Activated CD4-positive, alpha-beta memory T cell treated with anti-CD3 and anti-CD28 coated beads, Interleukin-2, amount 10 ng/mL, durations not matched to agents 7 days and 5 days (primary cell): ENCODE measurements around the gene HK2. TPM values are rescaled to one million over a fixed set of nuclear protein-coding genes. Genes with fewer than 3 reads are reported as not detected.
A peak's percentile ranks its signal among the peaks of the same experiment; 100 is the strongest.
"Not testable (repeated sequence)": the region's sequence is repeated elsewhere in the genome, so short reads cannot be mapped to it uniquely, and the experiment has no call there.

Experiments used
- CTCF ChIA-PET: fragments of 350-600 bp; sonication (Branson Sonifier 250); formaldehyde crosslinking; loops from one replicate; lab custom pipeline; 2021; ENCODE audit warnings: antibody characterized with exemption, inconsistent platforms; lab: Charles Lee
- POLR2A ChIA-PET: fragments of 350-600 bp; sonication (Branson Sonifier 250); formaldehyde crosslinking; loops from one replicate; lab custom pipeline; 2021; ENCODE audit warnings: antibody characterized with exemption; lab: Charles Lee
- DNase-seq: peaks from one replicate; pipeline ENCODE4 v3.0.0-alpha.2; 2020
- H3K27ac Mint-ChIP-seq: one replicate; pipeline ENCODE4 v1.8.0; 2021; ENCODE audit warnings: mild to moderate bottlenecking, mixed read lengths
- H3K27me3 Mint-ChIP-seq: one replicate; pipeline ENCODE4 v1.8.0; 2021; ENCODE audit warnings: mixed read lengths
- H3K36me3 Mint-ChIP-seq: one replicate; pipeline ENCODE4 v1.8.0; 2021; ENCODE audit warnings: low read depth, mixed read lengths
- H3K4me1 Mint-ChIP-seq: one replicate; pipeline ENCODE4 v1.8.0; 2021; ENCODE audit warnings: mixed read lengths
- H3K4me3 Mint-ChIP-seq: one replicate; pipeline ENCODE4 v1.8.0; 2021; ENCODE audit warnings: mild to moderate bottlenecking, mixed read lengths
- H3K9me3 Mint-ChIP-seq: one replicate; pipeline ENCODE4 v1.8.0; 2021; ENCODE audit warnings: mixed read lengths
- total RNA-seq, 2 experiments: library from RNA; stranded (reverse); gene quantifications; one replicate each; pipeline ENCODE4 v1.2.3, GENCODE V29; 2021

Gene HK2
- total RNA-seq, 2 experiments from 2014 or later: 36.8 to 37.8 TPM

GRCh38 chr2:74821177-74822126 is 12.5 kb upstream of the HK2 start:
- Mint-ChIP-seq H3K27ac (no peak overlapping the region), H3K4me3 (no peak overlapping the region)
- CTCF ChIA-PET: interaction anchor here (1.1 to 2.7 kb wide), 2 partner anchors 16 to 53 kb away, joined by 3 to 9 read pairs; no protein-coding TSS in a partner anchor

GRCh38 chr2:74822771-74823566 is 11.0 kb upstream of the HK2 start:
- peaks cover 6% of the 10 kb centered on the region for H3K27me3 Mint-ChIP-seq
- DNase-seq: no peak
- H3K36me3 Mint-ChIP-seq: no peaks in the 10 kb centered on the region
- CTCF ChIA-PET: interaction anchor here (2.7 kb wide), 1 partner anchor 14 kb away, joined by 9 read pairs; no protein-coding TSS in a partner anchor
- H3K27ac Mint-ChIP-seq: no peak overlapping the region
- no peaks in the 10 kb centered on the region for H3K9me3 Mint-ChIP-seq
- H3K4me1 Mint-ChIP-seq: peaks cover 5% of the 10 kb centered on the region
- no peak overlapping the region for H3K4me3 Mint-ChIP-seq
- POLR2A ChIA-PET: no interaction called here

More at GRCh38 chr2:74821177-74822126, 12.5 kb upstream of the HK2 start:
- Mint-ChIP-seq H3K27me3 (peaks cover 10% of the 10 kb centered on the region), H3K9me3 (no peaks in the 10 kb centered on the region), H3K4me1 (peaks cover 5% of the 10 kb centered on the region), H3K36me3 (no peaks in the 10 kb centered on the region)
- POLR2A ChIA-PET: no interaction called here
- no peak for DNase-seq

GRCh38 chr2:74824679-74825078 is 9.2 kb upstream of the HK2 start:
- Mint-ChIP-seq H3K9me3 (no peaks in the 10 kb centered on the region), H3K36me3 (no peaks in the 10 kb centered on the region), H3K4me3 (no peak overlapping the region), H3K4me1 (peaks cover 2% of the 10 kb centered on the region), H3K27me3 (peaks cover 6% of the 10 kb centered on the region), H3K27ac (no peak overlapping the region)
- no peak for DNase-seq
- ChIA-PET CTCF (no interaction called here), POLR2A (no interaction called here)

GRCh38 chr2:74828543-74828942 is 5.4 kb upstream of the HK2 start:
- no peak for DNase-seq
- peaks cover 17% of the 10 kb centered on the region for H3K4me1 Mint-ChIP-seq
- H3K4me3 Mint-ChIP-seq: no peak overlapping the region
- H3K27me3 Mint-ChIP-seq: peaks cover 8% of the 10 kb centered on the region
- no peaks in the 10 kb centered on the region for H3K36me3 Mint-ChIP-seq
- ChIA-PET CTCF (no interaction called here), POLR2A (no interaction called here)
- no peaks in the 10 kb centered on the region for H3K9me3 Mint-ChIP-seq
- no peak overlapping the region for H3K27ac Mint-ChIP-seq

- peaks cover 6% of the 10 kb centered on the region for H3K27me3 Mint-ChIP-seq
- ChIA-PET POLR2A (interaction anchor here (1.6 kb wide), 1 partner anchor 12 kb away, joined by 3 read pairs; no protein-coding TSS in a partner anchor), CTCF (interaction anchor here (0.7 to 6.8 kb wide), 3 partner anchors 10 to 44 kb away, joined by 3 to 51 read pairs (median 3); no protein-coding TSS in a partner anchor)
- DNase-seq: no peak
- peaks cover 35% of the 10 kb centered on the region for H3K4me1 Mint-ChIP-seq
- no peak overlapping the region for H3K27ac Mint-ChIP-seq
- no peak overlapping the region for H3K4me3 Mint-ChIP-seq
- no peaks in the 10 kb centered on the region for H3K36me3 Mint-ChIP-seq
- H3K9me3 Mint-ChIP-seq: no peaks in the 10 kb centered on the region
Measured at GRCh38 chr2:74831693-74832530, 2.0 kb upstream of the HK2 start.

- H3K9me3 Mint-ChIP-seq, H3K36me3 Mint-ChIP-seq, H3K27me3 Mint-ChIP-seq: not testable (repeated sequence)
- POLR2A ChIA-PET: interaction anchor here (0.8 to 5.9 kb wide), 12 partner anchors 10 to 305 kb away, joined by 3 to 62 read pairs (median 6); partner anchors contain the start of genes AUP1 and HTRA2
- CTCF ChIA-PET: interaction anchor here (1.2 to 6.9 kb wide), 4 partner anchors 10 to 42 kb away, joined by 4 to 59 read pairs (median 38); no protein-coding TSS in a partner anchor
- Mint-ChIP-seq H3K4me3 (peak overlapping the region; percentile 96), H3K27ac (peak overlapping the region; percentile 88), H3K4me1 (peaks cover 55% of the 10 kb centered on the region)
- DNase-seq: peak; percentile 41
Measured at GRCh38 chr2:74834234-74834791, 386 bp downstream of the HK2 start.

- Mint-ChIP-seq H3K4me3 (peak overlapping the region; percentile 96), H3K27me3 (peaks cover 6% of the 10 kb centered on the region), H3K4me1 (peaks cover 58% of the 10 kb centered on the region), H3K9me3 (no peaks in the 10 kb centered on the region), H3K27ac (peak overlapping the region; percentile 72), H3K36me3 (peaks cover 8% of the 10 kb centered on the region)
- CTCF ChIA-PET: interaction anchor here (0.8 to 6.9 kb wide), 6 partner anchors 10 to 121 kb away, joined by 3 to 59 read pairs (median 15); no protein-coding TSS in a partner anchor
- POLR2A ChIA-PET: interaction anchor here (0.8 to 5.9 kb wide), 14 partner anchors 9 to 306 kb away, joined by 3 to 62 read pairs (median 5); partner anchors contain the start of genes AUP1 and HTRA2
- DNase-seq: peak; percentile 72
Measured at GRCh38 chr2:74834792-74835755, 1.1 kb downstream of the HK2 start.

- H3K4me1 Mint-ChIP-seq: peaks cover 65% of the 10 kb centered on the region
- no peak for DNase-seq
- CTCF ChIA-PET: interaction anchor here (0.8 to 6.9 kb wide), 11 partner anchors 9 to 123 kb away, joined by 3 to 59 read pairs (median 6); no protein-coding TSS in a partner anchor
- H3K27ac Mint-ChIP-seq: peak overlapping the region; percentile 58
- POLR2A ChIA-PET: interaction anchor here (1.1 to 5.9 kb wide), 10 partner anchors 8 to 307 kb away, joined by 3 to 62 read pairs (median 6); partner anchors contain the start of genes AUP1 and HTRA2
- no peaks in the 10 kb centered on the region for H3K9me3 Mint-ChIP-seq
- H3K27me3 Mint-ChIP-seq: peaks cover 6% of the 10 kb centered on the region
- H3K4me3 Mint-ChIP-seq: peak overlapping the region; percentile 96
- peaks cover 11% of the 10 kb centered on the region for H3K36me3 Mint-ChIP-seq
Measured at GRCh38 chr2:74835831-74836674, 2.1 kb downstream of the HK2 start.

GRCh38 chr2:74836675-74837401 is 2.9 kb downstream of the HK2 start:
- no peak for DNase-seq
- Mint-ChIP-seq H3K4me3 (peak overlapping the region; percentile 96), H3K4me1 (peaks cover 68% of the 10 kb centered on the region), H3K9me3 (no peaks in the 10 kb centered on the region), H3K27me3 (peaks cover 2% of the 10 kb centered on the region), H3K27ac (peak overlapping the region; percentile 58), H3K36me3 (peaks cover 16% of the 10 kb centered on the region)
- ChIA-PET POLR2A (interaction anchor here (1.1 to 5.9 kb wide), 3 partner anchors 12 to 83 kb away, joined by 3 to 62 read pairs (median 5); no protein-coding TSS in a partner anchor), CTCF (interaction anchor here (0.8 to 6.9 kb wide), 11 partner anchors 8 to 568 kb away, joined by 3 to 59 read pairs (median 6); partner anchors contain the start of gene WBP1)
